HG02678 (cell line): ENCODE data around the gene ZBTB21.

Experiments used
- ATAC-seq: cut with Tn5 transposase; IDR thresholded peaks from one replicate; pipeline ENCODE4 v1.9.1; 2021; ENCODE audit warnings: mild to moderate bottlenecking, moderate library complexity; ENCODE audit not compliant: unreplicated experiment

The ZBTB21 gene

GRCh38 chr21:42021371-42022090, 11.4 kb upstream of the ZBTB21 start:
- no peak for ATAC-seq

GRCh38 chr21:42019706-42020105, 9.5 kb upstream of the ZBTB21 start:
- no peak for ATAC-seq

- no peak for ATAC-seq
Observed at GRCh38 chr21:42019101-42019605, 9.0 kb upstream of the ZBTB21 start.

GRCh38 chr21:42017022-42017421, 6.9 kb upstream of the ZBTB21 start:
- ATAC-seq: no peak

GRCh38 chr21:42016364-42016985, 6.3 kb upstream of the ZBTB21 start:
- no peak for ATAC-seq

GRCh38 chr21:42013931-42014330, 3.8 kb upstream of the ZBTB21 start:
- ATAC-seq: no peak

GRCh38 chr21:42013376-42013775, 3.2 kb upstream of the ZBTB21 start:
- ATAC-seq: no peak

- ATAC-seq: no peak
Observed at GRCh38 chr21:42012763-42013329, 2.7 kb upstream of the ZBTB21 start.

GRCh38 chr21:42012344-42012743, 2.2 kb upstream of the ZBTB21 start:
- ATAC-seq: no peak

- ATAC-seq: peak; percentile 17
Observed at GRCh38 chr21:42010507-42011495, 641 bp upstream of the ZBTB21 start.

- ATAC-seq: peak; percentile 19
Observed at GRCh38 chr21:42009018-42009830, 936 bp downstream of the ZBTB21 start.

GRCh38 chr21:42007356-42007940, 2.7 kb downstream of the ZBTB21 start:
- no peak for ATAC-seq

GRCh38 chr21:42006765-42007164, 3.4 kb downstream of the ZBTB21 start:
- ATAC-seq: no peak

- no peak for ATAC-seq
Observed at GRCh38 chr21:42004406-42005199, 5.6 kb downstream of the ZBTB21 start.

- no peak for ATAC-seq
Observed at GRCh38 chr21:42003051-42003461, 7.1 kb downstream of the ZBTB21 start.

GRCh38 chr21:42002421-42002958, 7.7 kb downstream of the ZBTB21 start:
- peak; percentile 77 for ATAC-seq

- no peak for ATAC-seq
Observed at GRCh38 chr21:42001781-42002180, 8.4 kb downstream of the ZBTB21 start.

- no peak for ATAC-seq
Observed at GRCh38 chr21:42000908-42001307, 9.3 kb downstream of the ZBTB21 start.

- no peak for ATAC-seq
Observed at GRCh38 chr21:41997657-41998056, 12.5 kb downstream of the ZBTB21 start.
